GM12874 (cell line): ENCODE data around the gene VSIG2.

Experiments used
- TF ChIP-seq, protein P1 (sequence below): IDR thresholded peaks from 2 replicates; pipeline ENCODE4 v1.5.1; 2011; ENCODE audit warnings: low read depth, mild to moderate bottlenecking, control low read depth, low read length, moderate library complexity; ENCODE audit not compliant: insufficient read depth

Gene VSIG2

DNA sequence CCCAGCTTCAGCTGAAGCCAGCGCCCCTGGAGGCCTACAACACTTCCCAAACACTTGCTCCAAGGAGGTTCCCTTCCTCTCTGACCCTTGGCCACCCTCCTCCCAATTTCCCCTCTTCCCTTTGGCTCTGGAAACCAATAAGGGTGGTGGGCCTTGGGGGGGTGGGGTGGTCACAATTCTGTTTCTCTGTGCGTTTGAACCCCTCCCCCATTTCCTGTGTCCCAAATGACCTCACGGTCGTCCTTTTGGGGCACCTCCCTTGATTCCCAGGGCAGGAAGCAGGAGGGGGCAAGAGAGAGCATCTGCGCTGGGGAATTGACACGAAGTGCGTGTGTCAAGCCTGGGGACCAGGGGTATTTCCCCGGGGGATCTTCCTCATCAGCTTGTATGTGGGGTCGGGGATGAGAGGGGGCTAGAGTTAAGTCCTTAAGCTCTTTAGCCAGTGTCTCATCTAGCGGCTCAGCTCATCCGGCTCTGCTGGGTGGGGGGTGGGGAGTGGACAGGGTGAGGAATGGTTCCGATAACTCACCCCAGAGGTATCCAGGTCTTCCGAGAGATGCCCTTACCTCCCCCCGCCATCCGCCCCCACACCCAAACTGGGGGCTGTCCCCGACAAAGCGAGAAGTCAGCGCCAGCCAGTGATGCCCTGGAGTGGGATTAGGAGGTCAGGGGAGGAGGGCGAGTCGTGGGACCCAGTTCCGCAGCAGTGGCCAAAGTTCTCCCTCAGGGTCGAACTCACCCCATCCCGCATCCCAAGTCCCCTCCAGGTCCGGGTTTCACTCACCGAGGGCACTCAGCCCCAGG, 9.4 kb upstream of the VSIG2 start:
- TF ChIP-seq, protein P1, sequence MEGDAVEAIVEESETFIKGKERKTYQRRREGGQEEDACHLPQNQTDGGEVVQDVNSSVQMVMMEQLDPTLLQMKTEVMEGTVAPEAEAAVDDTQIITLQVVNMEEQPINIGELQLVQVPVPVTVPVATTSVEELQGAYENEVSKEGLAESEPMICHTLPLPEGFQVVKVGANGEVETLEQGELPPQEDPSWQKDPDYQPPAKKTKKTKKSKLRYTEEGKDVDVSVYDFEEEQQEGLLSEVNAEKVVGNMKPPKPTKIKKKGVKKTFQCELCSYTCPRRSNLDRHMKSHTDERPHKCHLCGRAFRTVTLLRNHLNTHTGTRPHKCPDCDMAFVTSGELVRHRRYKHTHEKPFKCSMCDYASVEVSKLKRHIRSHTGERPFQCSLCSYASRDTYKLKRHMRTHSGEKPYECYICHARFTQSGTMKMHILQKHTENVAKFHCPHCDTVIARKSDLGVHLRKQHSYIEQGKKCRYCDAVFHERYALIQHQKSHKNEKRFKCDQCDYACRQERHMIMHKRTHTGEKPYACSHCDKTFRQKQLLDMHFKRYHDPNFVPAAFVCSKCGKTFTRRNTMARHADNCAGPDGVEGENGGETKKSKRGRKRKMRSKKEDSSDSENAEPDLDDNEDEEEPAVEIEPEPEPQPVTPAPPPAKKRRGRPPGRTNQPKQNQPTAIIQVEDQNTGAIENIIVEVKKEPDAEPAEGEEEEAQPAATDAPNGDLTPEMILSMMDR, result 0 out of 2 replicates have a peak, but pooled peaks have one; percentile 7

DNA sequence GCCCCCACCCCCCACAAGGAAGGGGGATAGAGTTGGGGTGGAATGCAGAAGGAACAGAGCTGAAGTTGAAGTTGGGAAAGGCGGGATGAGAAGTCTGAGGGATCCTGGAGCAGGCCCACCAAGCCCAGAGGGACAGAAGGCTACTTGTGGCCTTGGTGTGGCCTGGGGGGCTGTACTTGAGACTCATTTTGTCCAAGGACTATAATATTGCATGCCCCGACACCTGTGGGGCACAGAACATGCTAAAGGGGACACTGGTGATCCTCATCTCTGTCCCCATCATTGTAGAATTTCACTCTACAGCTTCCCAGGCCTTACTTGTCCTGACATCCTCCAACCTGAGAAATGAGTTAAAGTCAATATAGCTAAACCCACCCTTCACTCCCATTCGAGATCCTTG, 8.8 kb upstream of the VSIG2 start:
- TF ChIP-seq, protein P1, result no peak

DNA sequence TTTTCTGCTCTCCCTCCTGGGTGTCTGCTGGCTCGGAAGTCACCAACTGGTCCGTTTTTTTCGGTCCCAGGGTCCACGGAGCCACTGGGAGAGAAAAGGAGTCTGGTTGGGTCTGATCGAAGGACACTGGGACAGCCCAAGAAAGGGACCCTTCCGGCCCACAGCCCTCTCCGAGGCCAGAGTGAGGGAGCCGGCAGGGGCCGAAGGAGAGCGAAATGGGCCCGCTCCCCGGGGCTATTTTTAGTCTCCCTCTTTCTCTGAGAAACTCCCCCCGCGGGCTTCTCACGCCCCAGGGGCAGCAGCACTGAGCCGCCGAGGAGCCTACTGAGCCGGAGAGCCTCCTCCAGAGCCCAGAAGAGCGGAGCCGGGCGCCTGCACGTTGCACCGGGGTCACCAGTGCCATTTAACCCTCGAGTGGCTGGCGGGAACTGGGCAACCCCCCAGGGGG, 8.2 kb upstream of the VSIG2 start:
- TF ChIP-seq, protein P1, result 0 out of 2 replicates have a peak, but pooled peaks have one; percentile 4

DNA sequence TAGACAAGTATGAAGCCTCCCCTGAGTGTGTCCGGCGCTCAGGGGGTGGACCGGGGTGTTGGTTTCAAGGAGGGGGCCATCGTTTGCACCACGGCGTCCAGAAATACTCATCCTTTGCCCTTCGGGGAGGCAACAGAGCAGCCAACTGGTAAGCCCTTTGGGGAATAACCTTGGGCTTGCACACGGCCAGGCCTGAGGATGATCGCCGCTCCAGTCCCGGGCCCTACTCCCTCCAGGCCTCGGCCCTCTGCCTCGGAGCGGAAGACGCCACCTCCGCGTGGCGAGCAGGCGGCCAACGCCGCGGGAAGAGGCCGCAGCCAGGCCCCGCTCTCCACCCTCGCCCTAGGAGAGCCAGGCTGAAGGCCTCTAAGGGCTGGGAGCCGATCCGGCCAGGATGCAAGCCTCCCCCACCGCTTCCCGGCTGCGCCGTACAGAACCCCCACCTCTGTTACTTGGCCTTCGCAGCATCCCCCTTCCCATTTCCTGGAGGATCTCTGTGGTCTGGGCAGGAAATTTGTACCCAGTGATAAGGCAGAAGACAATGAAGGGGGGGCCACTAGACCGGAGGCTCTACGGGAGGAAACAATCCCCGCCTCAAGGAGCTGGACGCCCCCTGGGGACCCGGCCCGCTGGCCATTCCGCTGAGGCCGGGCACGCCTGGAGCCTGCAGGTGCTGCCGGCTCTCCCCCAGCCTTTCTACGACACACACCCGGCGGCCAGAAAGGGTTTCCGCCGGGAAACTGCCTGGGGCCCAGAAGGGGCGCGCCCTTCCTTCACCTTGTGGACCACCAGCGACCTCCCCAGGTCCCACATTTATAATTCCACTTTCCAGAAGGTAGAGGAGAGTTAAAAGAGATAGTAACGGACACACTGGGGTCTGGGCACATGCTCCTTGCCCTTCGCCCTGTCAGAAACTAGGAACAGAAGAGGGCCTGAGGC, 7.5 kb upstream of the VSIG2 start:
- TF ChIP-seq, protein P1, result no peak

DNA sequence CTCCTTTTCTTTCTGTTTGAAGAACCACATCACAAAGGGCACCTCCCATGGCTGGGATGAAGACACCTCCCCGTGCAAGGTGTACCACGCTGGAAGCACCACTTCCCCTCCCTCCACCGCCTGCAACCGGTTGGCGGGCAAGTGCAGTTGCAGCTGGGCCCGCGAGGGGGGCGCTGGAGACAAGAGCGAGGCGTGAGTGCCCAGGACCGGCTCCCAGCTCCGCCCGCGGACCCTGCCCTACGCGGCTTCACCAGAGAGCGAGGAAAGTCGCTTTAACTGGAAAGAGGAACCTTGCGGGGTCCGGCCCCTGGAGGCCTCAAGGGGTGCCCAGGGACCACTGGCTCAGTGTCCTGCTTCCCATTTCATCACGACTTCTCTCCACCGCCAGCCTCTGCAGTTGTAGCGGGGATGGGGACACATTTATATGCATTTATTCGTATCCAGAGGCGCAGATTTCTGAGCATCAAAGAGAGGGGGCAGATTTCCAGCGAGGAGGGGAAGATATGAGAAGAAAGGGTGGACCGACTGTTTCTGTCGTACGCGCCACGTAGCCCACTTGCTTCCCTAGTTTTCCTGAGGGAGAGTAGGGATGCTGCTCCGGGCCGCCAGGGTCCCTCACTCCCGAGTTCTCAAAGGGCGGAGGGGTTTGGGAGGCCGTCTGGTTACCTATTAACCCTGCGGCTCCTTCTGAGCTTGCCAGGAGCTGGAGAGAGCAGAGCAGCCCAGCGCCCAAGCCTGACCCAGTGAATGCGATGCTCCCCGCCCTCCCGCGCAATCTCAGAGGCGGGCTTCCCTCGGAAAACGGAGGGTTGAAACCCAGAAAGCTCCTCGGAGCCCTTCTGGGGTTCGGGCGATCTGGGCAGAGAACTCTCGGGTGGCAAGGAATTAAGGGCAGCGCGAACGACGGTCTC, 6.6 kb upstream of the VSIG2 start:
- TF ChIP-seq, protein P1, result peak; percentile 96

DNA sequence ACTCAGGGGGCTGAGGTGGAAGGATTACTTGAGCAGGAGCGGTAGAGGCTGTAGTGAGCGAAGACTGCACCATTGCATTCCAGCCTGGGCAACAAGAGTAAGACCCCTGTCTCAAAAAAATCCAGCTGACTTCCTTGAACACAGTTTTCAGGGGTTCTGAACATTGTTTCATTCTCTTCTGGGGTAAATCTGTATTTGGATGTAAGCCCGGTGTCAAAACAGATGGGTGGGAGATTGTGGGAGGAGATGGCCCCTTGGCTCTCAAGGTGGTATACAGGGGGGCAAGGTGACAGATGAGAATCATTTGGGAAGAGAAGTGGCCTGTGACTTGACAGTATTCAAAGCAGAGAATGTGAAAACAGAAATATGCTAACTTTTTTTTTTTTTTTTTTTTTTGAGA, 5.3 kb upstream of the VSIG2 start:
- TF ChIP-seq, protein P1, result no peak

DNA sequence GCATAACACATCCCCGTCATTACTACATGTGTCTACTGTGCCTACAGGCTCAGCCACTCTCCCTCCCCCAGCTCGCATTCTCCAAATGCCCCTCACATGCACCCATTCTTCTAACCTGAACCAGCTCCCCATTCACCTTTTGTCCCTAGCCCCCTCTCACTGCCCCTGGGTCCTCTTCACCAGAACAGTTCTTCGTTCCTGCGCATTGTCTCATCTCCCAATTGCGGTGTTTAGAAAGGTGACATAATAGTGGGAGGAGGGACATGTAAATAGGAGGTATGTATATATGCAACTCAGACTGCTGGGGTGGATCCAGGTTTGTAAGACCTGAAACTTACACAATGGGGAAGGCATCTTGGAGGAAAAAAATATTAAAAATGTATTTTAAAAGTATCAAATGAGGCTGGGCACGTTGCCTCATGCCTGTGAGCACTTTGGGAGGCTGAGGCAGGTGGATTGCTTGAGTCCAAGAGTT, 4.7 kb upstream of the VSIG2 start:
- TF ChIP-seq, protein P1, result no peak
